HEK293 (cell line): Measurements from ENCODE around the gene SERPINC1.
"Not testable (repeated sequence)": the region's sequence is repeated elsewhere in the genome, so short reads cannot be mapped to it uniquely, and the experiment has no call there.

Source experiments
- CTCF ChIA-PET: fragments of 350-600 bp; formaldehyde crosslinking; extraction: SDS; loops from one replicate; lab custom pipeline; 2021; ENCODE audit warnings: antibody characterized with exemption; lab: Yijun Ruan, JAX
- POLR2A ChIA-PET: fragments of 300-600 bp; formaldehyde crosslinking; extraction: SDS; loops from one replicate; lab custom pipeline; 2020; ENCODE audit warnings: antibody characterized with exemption, inconsistent platforms; lab: Yijun Ruan, JAX
- H3K27ac ChIP-seq: fragments of 200-500 bp; sonication (Bioruptor generic); 2 replicates; pipeline ENCODE4 v1.5.1; 2014; ENCODE audit warnings: low read depth, low read length, control low read depth, inconsistent platforms; ENCODE audit errors: extremely low read depth
- H3K36me3 ChIP-seq, 2 experiments: fragments of 200-500 bp in 1 of 2; sonication (Bioruptor generic) in 1 of 2; 1 replicate in 1 of 2; 2 replicates in 1 of 2; pipeline ENCODE4 v1.5.1; 2014 to 2017; ENCODE audit warnings: inconsistent platforms in 2 of 2, low read length in 2 of 2; ENCODE audit not compliant: control insufficient read depth in 2 of 2, insufficient read depth in 1 of 2
- H3K4me1 ChIP-seq: fragments of 200-500 bp; sonication (Bioruptor generic); 2 replicates; pipeline ENCODE4 v1.5.1; 2014; ENCODE audit warnings: mild to moderate bottlenecking, low read length, inconsistent platforms; ENCODE audit not compliant: control insufficient read depth, insufficient read depth
- H3K4me3 ChIP-seq: 2 replicates; pipeline ENCODE4 v1.5.1; 2011; ENCODE audit warnings: low read depth, mild to moderate bottlenecking, control low read depth, low read length, moderate library complexity
- H3K9me3 ChIP-seq: fragments of 200-500 bp; sonication (Bioruptor generic); 2 replicates; pipeline ENCODE4 v1.5.1; 2014; ENCODE audit warnings: low read depth, low read length, inconsistent platforms; ENCODE audit not compliant: control insufficient read depth, insufficient read depth
- BCL11B ChIP-seq: fragments of 450-650 bp; formaldehyde crosslinking; IDR thresholded peaks from 2 replicates; pipeline ENCODE4 v1.5.1; 2016; ENCODE audit warnings: low read depth, missing biosample characterization, missing genetic modification characterization
- HOXC10 ChIP-seq: sonication (generic); formaldehyde crosslinking; IDR thresholded peaks from 2 replicates; pipeline ENCODE4 v1.8.1; 2023; ENCODE audit warnings: mild to moderate bottlenecking, missing genetic modification reagents
- ZBTB26 ChIP-seq: fragments of 450-650 bp; formaldehyde crosslinking; optimal IDR thresholded peaks from 2 replicates; pipeline ENCODE3; 2016; ENCODE audit warnings: missing biosample characterization, mild to moderate bottlenecking, missing genetic modification characterization
- ZBTB48 ChIP-seq: fragments of 450-650 bp; formaldehyde crosslinking; IDR thresholded peaks from 2 replicates; pipeline ENCODE4 v1.5.1; 2016; ENCODE audit warnings: missing biosample characterization, missing genetic modification characterization
- ZBTB7A ChIP-seq: fragments of 450-650 bp; formaldehyde crosslinking; IDR thresholded peaks from 2 replicates; pipeline ENCODE4 v1.5.1; 2016; ENCODE audit warnings: low read depth, missing biosample characterization, missing genetic modification characterization
- ZFP41 ChIP-seq: fragments of 450-650 bp; formaldehyde crosslinking; IDR thresholded peaks from 2 replicates; pipeline ENCODE4 v1.5.1; 2016; ENCODE audit warnings: missing biosample characterization, missing genetic modification characterization, borderline replicate concordance
- ZNF121 ChIP-seq: fragments of 450-650 bp; formaldehyde crosslinking; IDR thresholded peaks from 2 replicates; pipeline ENCODE4 v1.5.1; 2016; ENCODE audit warnings: missing biosample characterization, missing genetic modification characterization
- ZNF157 ChIP-seq: fragments of 450-650 bp; formaldehyde crosslinking; IDR thresholded peaks from 2 replicates; pipeline ENCODE4 v1.5.1; 2016; ENCODE audit warnings: missing biosample characterization, missing genetic modification characterization
- ZNF221 ChIP-seq: fragments of 450-650 bp; formaldehyde crosslinking; IDR thresholded peaks from 2 replicates; pipeline ENCODE4 v1.5.1; 2017; ENCODE audit warnings: missing biosample characterization, missing genetic modification characterization, borderline replicate concordance
- ZNF341 ChIP-seq: fragments of 450-650 bp; formaldehyde crosslinking; IDR thresholded peaks from 2 replicates; pipeline ENCODE4; 2016; ENCODE audit warnings: low read depth, missing biosample characterization, missing genetic modification characterization
- ZNF433 ChIP-seq: fragments of 450-650 bp; formaldehyde crosslinking; IDR thresholded peaks from 2 replicates; pipeline ENCODE4 v1.5.1; 2016; ENCODE audit warnings: missing biosample characterization, missing genetic modification characterization, low read depth
- ZNF473 ChIP-seq: fragments of 450-650 bp; formaldehyde crosslinking; IDR thresholded peaks from 2 replicates; pipeline ENCODE4 v1.5.1; 2017; ENCODE audit warnings: missing biosample characterization, missing genetic modification characterization
- ZNF510 ChIP-seq: fragments of 450-650 bp; formaldehyde crosslinking; IDR thresholded peaks from 2 replicates; pipeline ENCODE4 v1.5.1; 2018; ENCODE audit warnings: mild to moderate bottlenecking, missing genetic modification characterization, missing biosample characterization; ENCODE audit not compliant: insufficient replicate concordance
- ZNF571 ChIP-seq: fragments of 450-650 bp; formaldehyde crosslinking; IDR thresholded peaks from 2 replicates; pipeline ENCODE4 v1.5.0; 2017; ENCODE audit warnings: missing biosample characterization, missing genetic modification characterization
- ZNF600 ChIP-seq: fragments of 450-650 bp; formaldehyde crosslinking; IDR thresholded peaks from 2 replicates; pipeline ENCODE4 v1.5.1; 2016; ENCODE audit warnings: missing biosample characterization, missing genetic modification characterization
- ZNF639 ChIP-seq: fragments of 450-650 bp; formaldehyde crosslinking; IDR thresholded peaks from 2 replicates; pipeline ENCODE4 v1.5.1; 2016; ENCODE audit warnings: missing biosample characterization, missing genetic modification characterization
- ZNF830 ChIP-seq: fragments of 450-650 bp; IDR thresholded peaks from 2 replicates; pipeline ENCODE4 v1.5.0; 2018; ENCODE audit warnings: missing biosample characterization, missing genetic modification characterization, low read depth, mild to moderate bottlenecking, moderate library complexity
- TF ChIP-seq, protein P1 (sequence below): fragments of 450-650 bp; formaldehyde crosslinking; IDR thresholded peaks from 2 replicates; pipeline ENCODE4 v1.5.1; 2016; ENCODE audit warnings: missing biosample characterization, missing genetic modification characterization, borderline replicate concordance
- TF ChIP-seq, protein P2 (sequence below): fragments of 450-650 bp; formaldehyde crosslinking; IDR thresholded peaks from 2 replicates; pipeline ENCODE4 v1.5.1; 2016; ENCODE audit warnings: missing biosample characterization, missing genetic modification characterization

SERPINC1 gene

GRCh38 chr1:173917149-173917548 is at the start of gene SERPINC1:
SERPINC1 (minus strand) TSS chr1:173917327; CDS start chr1:173917259, 68 bp downstream.
- CTCF ChIA-PET, result interaction anchor here (2.3 kb wide), 1 partner anchor 18 kb away, joined by 16 read pairs; no protein-coding TSS in a partner anchor
- Histone ChIP-seq H3K36me3 (no peaks in the 10 kb centered on the region), H3K4me3 (no peak within 1 kb of the TSS), H3K4me1 (no peaks in the 10 kb centered on the region), H3K9me3 (no peaks in the 10 kb centered on the region), H3K27ac (no peak within 1 kb of the TSS)
- POLR2A ChIA-PET, result interaction anchor here (0.5 kb wide), 1 partner anchor 12 kb away, joined by 4 read pairs; no protein-coding TSS in a partner anchor
- no peak for TF ChIP-seq ZBTB48 (tag by site-specific recombination)
- TF ChIP-seq, protein P1, sequence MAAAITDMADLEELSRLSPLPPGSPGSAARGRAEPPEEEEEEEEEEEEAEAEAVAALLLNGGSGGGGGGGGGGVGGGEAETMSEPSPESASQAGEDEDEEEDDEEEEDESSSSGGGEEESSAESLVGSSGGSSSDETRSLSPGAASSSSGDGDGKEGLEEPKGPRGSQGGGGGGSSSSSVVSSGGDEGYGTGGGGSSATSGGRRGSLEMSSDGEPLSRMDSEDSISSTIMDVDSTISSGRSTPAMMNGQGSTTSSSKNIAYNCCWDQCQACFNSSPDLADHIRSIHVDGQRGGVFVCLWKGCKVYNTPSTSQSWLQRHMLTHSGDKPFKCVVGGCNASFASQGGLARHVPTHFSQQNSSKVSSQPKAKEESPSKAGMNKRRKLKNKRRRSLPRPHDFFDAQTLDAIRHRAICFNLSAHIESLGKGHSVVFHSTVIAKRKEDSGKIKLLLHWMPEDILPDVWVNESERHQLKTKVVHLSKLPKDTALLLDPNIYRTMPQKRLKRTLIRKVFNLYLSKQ (tag by site-specific recombination), result no peak
- TF ChIP-seq ZNF473 (tag by site-specific recombination), result no peak
- TF ChIP-seq, protein P2, sequence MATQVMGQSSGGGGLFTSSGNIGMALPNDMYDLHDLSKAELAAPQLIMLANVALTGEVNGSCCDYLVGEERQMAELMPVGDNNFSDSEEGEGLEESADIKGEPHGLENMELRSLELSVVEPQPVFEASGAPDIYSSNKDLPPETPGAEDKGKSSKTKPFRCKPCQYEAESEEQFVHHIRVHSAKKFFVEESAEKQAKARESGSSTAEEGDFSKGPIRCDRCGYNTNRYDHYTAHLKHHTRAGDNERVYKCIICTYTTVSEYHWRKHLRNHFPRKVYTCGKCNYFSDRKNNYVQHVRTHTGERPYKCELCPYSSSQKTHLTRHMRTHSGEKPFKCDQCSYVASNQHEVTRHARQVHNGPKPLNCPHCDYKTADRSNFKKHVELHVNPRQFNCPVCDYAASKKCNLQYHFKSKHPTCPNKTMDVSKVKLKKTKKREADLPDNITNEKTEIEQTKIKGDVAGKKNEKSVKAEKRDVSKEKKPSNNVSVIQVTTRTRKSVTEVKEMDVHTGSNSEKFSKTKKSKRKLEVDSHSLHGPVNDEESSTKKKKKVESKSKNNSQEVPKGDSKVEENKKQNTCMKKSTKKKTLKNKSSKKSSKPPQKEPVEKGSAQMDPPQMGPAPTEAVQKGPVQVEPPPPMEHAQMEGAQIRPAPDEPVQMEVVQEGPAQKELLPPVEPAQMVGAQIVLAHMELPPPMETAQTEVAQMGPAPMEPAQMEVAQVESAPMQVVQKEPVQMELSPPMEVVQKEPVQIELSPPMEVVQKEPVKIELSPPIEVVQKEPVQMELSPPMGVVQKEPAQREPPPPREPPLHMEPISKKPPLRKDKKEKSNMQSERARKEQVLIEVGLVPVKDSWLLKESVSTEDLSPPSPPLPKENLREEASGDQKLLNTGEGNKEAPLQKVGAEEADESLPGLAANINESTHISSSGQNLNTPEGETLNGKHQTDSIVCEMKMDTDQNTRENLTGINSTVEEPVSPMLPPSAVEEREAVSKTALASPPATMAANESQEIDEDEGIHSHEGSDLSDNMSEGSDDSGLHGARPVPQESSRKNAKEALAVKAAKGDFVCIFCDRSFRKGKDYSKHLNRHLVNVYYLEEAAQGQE (tag by site-specific recombination), result no peak
- no peak for TF ChIP-seq ZNF157 (tag by site-specific recombination)
- no peak for TF ChIP-seq ZNF639 (tag by site-specific recombination)
- no peak for TF ChIP-seq ZNF571 (tag by site-specific recombination)
- no peak for TF ChIP-seq ZBTB7A (tag by site-specific recombination)
- TF ChIP-seq HOXC10 (CRISPR knock-in tag), result no peak

DNA sequence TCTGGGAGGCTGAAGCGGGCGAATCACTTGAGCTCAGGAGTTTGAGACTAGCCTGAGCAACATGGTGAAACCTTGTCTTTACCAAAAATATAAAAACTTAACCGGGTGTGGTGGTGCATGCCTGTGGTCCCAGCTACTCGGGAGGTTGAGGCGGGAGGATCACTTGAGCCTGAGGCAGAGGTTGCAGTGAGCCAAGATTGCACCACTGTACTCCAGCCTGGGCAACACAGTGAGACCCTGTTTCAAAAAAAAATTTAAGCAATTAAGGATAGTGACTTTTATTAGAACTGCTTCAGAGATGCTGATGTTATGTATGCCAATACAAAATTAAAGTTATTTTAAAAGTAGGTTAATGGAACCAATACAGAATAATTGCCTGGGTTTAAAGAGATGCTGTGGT is 48.8 kb upstream of the SERPINC1 start:
- peaks cover 77 to 78% of the 10 kb centered on the region in 2 experiments for H3K36me3 ChIP-seq

DNA sequence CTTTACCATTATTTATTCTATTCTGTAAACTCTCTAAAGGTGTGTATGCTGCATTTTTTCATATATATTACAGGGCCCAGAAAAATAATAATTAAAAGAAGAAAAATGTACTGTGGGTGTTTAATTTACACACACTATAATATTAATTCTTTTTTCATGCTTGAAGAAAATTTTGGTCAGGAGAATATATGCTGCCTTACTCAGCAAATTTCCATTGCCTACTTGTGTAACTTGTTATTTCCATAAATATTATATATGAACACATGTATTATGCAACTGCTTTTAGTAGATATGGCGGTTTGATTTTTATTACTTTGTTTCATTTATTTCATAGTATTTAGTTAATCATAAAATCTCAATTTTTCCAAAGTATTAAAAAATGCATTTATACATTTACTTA is 46.4 kb upstream of the SERPINC1 start:
- POLR2A ChIA-PET, result no interaction called here
- TF ChIP-seq ZNF121 (tag by site-specific recombination) (no peak), BCL11B (tag by site-specific recombination) (no peak), ZFP41 (tag by site-specific recombination) (no peak), ZNF341 (tag by site-specific recombination) (no peak), ZNF221 (tag by site-specific recombination) (no peak), ZNF830 (tag by site-specific recombination) (no peak), ZBTB26 (no peak), ZNF510 (tag by site-specific recombination) (no peak), ZNF433 (tag by site-specific recombination) (no peak), ZNF600 (tag by site-specific recombination) (no peak)
- H3K36me3 ChIP-seq, result peaks cover 75 to 83% of the 10 kb centered on the region in 2 experiments
- no peaks in the 10 kb centered on the region for H3K4me1 ChIP-seq
- no peak overlapping the region for H3K4me3 ChIP-seq
- no peaks in the 10 kb centered on the region for H3K9me3 ChIP-seq
- CTCF ChIA-PET, result no interaction called here
- no peak overlapping the region for H3K27ac ChIP-seq

More for the DNA sequence above, 48.8 kb upstream of the SERPINC1 start:
- H3K4me3 ChIP-seq, H3K9me3 ChIP-seq, H3K4me1 ChIP-seq, H3K27ac ChIP-seq, POLR2A ChIA-PET, CTCF ChIA-PET: not testable (repeated sequence)
- TF ChIP-seq ZNF121 (tag by site-specific recombination), result 0 out of 2 replicates have a peak, but pooled peaks have one; percentile 19
